Ovary (tissue), 3 donors: Measurements from ENCODE around the gene DYNC1I1.

Experiments used
- EP300 ChIP-seq: sonication (generic); formaldehyde crosslinking; IDR thresholded peaks from one replicate; pipeline ENCODE4 v1.6.1; 2017; ENCODE audit warnings: antibody characterized with exemption
- TF ChIP-seq, protein P1 (sequence below), 3 donors: fragments of 450-650 bp in 2 of 3; fragments of 200-600 bp in 1 of 3; IDR thresholded peaks; one replicate each; pipeline versions ENCODE4 v1.5.1 to v1.8.0; 2016 to 2022; ENCODE audit warnings: antibody characterized with exemption in 3 of 3, mild to moderate bottlenecking in 1 of 3
- donor health status: DM: no; HTN: no; CAD: no.

DNA sequence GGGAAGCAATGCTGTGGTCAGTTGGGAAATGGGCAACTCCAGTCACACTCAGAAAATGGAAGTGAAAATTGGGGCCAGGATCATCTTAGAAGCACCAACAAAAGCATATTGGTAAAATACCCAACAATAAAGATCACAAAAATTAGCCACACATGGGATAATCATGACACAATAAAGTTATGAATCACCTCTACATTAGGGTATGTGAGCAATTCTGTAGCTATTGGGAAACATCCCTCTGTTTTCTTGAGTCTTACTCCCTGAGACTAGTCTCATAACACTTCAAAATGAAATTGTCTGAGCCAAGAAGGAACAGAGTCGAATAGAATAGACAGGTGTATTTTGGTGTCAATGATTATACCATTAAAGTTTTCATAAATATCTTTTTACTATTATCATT lies 178.3 kb downstream of the DYNC1I1 start:
- TF ChIP-seq, protein P1, sequence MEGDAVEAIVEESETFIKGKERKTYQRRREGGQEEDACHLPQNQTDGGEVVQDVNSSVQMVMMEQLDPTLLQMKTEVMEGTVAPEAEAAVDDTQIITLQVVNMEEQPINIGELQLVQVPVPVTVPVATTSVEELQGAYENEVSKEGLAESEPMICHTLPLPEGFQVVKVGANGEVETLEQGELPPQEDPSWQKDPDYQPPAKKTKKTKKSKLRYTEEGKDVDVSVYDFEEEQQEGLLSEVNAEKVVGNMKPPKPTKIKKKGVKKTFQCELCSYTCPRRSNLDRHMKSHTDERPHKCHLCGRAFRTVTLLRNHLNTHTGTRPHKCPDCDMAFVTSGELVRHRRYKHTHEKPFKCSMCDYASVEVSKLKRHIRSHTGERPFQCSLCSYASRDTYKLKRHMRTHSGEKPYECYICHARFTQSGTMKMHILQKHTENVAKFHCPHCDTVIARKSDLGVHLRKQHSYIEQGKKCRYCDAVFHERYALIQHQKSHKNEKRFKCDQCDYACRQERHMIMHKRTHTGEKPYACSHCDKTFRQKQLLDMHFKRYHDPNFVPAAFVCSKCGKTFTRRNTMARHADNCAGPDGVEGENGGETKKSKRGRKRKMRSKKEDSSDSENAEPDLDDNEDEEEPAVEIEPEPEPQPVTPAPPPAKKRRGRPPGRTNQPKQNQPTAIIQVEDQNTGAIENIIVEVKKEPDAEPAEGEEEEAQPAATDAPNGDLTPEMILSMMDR (IDR thresholded peaks at IDR 0.05) = no peak
- TF ChIP-seq EP300 = no peak
